HG02885 (cell line): ENCODE results near the gene SKIL.

Experiments used
- ATAC-seq: cut with Tn5 transposase; IDR thresholded peaks from one replicate; pipeline ENCODE4 v1.9.1; 2021; ENCODE audit warnings: mild to moderate bottlenecking; ENCODE audit not compliant: unreplicated experiment, poor library complexity

The SKIL gene

DNA sequence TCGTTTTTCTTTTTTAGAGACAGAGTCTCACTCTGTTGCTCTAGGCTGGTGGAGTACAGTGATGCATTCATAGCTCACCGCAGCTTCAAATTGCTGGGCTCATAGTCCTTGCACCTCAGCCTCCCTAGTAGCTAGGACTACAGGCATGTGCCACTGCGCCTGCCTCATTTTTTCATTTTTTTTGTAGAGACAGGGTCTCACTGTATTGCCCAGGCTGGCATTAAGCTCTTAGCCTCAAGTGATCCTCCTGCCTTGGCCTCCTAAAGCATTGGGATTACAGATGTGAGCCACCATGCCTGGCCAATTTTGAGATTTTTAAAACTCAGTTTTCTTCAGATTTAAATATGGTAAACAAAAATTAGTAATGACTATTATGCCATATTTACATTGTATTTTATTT lies 29.0 kb downstream of the SKIL start:
- ATAC-seq: no peak

DNA sequence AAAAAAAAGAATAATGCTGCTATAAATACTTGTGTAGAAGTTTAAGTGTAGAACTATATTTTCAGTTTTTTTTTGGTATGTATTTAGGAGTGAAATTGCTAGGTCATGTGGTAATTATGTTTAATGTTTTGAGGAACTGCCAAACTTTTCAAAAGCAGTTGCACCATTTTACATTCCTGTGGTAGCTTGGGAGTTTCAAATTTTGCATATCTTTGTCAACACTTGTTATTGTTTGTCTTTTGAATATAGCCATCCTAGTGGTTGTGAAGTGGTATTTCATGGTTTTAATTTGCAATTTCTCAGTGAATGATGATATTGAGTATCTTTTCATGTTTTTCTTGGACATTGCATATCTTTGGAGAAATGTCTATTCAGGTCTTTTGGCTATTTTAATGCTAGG lies 30.4 kb downstream of the SKIL start:
- ATAC-seq: no peak

DNA sequence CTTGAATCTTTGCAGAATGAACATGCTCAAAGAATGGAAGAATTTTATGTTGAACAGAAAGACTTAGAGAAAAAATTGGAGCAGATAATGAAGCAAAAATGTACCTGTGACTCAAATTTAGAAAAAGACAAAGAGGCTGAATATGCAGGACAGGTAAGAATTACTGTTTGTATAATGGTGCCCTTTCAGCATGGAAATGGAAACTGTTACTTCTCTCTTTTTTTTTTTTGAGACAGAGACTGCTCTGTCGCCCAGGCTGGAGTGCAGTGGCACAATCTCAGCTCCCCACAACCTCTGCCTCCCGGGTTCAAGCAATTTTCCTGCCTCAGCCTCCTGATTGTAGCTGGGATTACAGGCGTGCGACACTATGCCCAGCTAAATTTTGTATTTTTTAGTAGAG lies 33.6 kb downstream of the SKIL start:
- no peak for ATAC-seq

DNA sequence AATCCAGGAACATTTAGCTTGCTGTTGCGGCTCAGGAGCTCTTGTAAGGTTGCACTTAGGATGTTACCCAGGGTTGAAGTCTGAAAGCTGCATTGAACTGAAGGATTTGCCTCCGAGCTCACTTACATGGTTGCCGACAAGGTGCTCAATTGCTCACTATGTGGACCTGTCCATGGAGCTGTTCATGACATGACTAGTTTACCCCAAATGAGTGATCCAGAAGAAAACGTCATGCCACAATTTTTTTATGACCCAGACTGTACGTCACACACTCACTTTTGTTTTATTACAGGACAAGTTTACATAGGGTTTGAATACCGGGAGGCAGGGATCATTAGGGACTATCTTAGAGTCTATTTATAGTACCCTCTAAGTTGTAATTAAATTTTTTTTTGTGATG lies 40.2 kb downstream of the SKIL start:
- ATAC-seq: no peak

DNA sequence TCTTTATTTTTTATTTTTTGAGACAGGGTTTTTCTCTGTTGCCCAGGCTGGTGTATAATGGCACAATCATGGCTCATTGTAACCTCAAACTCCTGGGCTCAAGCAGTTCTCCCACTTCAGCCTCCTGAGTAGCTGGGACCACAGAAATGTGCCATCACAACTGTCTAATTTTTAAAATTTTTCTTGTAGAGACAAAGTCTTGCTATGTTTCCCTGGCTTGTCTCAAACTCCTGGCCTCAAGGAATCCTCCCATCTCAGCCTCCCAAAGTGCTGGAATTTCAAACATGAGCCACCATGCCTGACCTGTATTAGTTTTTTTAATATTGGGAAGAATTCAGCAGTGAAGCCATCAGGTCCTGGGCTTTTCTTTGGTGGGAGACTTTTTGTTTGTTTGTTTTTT lies 47.6 kb downstream of the SKIL start:
- ATAC-seq: no peak

DNA sequence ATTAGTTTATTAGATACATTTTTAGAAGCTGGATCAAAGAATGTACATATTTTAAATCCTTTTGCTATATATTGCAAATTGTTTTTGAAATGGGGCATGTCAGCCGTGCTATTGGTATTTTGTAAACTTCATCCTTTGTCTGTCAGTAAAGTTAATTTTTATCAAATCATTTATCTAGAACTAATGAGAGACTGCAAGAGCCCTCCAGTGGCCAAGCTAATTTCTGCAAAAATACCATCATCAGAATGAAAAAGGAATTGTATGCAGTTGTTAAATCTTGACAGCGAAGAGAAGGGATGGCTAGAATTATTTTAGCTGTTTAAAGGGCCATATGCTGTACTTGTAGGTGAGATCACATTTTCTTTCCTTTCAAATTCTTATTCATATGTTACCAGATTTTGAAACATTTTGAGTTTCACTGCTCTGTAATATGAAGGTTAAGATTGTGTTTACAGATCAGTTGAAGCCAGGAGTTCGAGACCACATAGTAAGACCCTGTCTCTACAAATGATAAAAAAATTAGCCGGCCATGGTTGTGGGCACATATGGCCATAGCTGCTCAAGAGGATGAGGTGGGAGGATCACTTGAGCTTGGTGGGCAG lies 53.0 kb downstream of the SKIL start:
- no peak for ATAC-seq

DNA sequence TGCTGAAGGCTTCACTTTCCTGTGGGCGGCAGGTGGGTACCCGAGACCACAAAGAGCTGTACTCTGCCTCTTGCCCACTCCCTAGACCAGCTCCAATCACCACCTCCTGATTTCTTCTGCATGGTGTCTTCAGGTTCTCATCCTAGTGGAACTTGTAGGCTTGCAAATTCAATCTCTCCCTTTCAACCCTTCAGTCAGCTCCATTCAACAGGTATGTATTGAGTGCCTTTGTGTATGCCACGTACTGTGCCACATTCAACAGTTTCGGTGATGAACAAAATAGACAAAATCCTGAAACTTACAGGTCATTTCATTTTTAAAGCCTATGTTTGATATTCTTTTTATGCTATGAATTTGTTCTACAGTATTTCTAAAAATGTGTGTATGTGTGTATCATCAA lies 55.8 kb downstream of the SKIL start:
- no peak for ATAC-seq

DNA sequence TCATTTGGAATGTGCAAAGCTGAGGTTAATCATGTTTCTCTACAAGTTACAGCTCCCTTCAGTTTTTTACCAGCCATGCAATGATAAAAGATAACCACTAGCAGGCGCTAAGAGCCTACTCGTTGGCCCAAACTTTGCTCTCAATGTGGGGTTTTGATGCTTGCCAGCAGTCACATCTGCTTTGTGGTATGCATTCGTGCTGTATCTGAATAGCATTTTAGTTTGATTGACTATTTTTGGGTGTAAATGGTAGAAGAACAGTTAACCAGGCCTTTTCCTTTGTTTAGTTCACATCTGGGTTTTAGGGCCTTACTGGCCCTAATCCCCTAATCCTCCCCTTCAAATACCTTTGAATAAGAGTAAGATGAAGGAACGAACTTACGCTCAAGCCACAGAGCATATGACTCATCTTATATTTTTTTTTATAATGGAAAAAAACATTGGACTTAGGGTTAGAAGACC lies 56.7 kb downstream of the SKIL start:
- peak; percentile 66 for ATAC-seq

DNA sequence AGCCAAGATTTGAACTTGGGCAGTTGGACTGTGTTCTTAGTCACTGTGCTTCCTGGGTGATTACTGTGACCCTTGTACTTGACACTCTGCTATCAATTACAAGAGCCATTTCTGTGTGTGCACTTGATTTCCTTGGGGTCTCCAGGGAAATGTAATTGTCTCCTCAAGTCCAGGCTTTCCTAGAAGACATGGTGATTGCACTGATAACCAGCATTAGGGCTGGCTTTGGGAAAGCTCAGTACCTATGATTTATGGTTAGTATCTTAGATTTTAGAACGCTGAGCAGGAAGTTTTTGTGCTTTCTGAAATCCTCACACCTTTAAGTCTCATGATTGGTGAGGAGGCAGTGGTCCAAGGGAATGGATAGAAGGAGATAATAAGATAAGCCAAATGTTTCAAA lies 59.6 kb downstream of the SKIL start:
- no peak for ATAC-seq

DNA sequence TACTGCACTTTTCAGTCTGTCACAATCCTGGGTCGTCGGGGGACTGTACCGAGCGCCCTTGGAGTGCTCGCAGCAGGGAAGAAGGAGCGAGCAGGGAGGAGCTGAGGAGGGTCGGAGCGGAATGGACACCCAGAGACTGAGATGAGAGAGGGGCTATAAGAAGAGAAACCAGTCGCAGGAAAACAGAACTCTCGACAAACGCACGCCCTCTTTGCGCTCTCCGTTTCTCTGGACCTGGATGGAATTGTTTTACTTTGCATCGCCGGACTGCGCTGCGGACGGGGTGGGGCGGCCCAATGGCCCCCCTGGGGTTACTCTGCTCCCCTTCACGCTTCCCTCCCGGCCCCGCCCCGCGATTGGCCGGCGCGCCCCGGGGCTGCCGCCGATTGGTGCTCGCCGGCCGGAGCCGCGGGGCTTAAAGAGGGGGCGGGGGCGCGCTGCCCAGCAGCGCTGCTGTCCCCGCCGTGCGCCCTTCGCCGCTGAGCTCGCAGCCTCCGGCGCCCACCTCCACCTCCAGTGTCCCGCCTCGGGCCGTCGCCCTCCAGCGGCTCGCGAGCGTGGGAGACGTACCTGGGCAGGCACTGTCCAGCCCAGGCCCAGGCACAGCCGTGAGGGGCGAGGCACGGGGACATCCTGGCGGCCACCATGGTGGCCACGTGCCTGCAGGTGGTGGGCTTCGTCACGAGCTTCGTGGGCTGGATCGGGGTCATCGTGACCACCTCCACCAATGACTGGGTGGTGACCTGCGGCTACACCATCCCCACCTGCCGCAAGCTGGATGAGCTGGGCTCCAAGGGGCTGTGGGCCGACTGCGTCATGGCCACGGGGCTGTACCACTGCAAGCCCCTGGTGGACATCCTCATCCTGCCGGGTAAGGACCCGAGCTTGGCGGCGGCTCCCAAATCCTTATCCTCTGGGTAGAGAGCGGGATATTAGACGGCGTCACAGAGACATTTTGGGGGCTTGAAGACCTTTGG lies 61.2 kb downstream of the SKIL start, which contains the start of gene CLDN11:
CLDN11 (plus strand) TSS at position 447 of the 977 bp plus-strand sequence; CDS start at position 646, 199 bp downstream.
- ATAC-seq: no peak

DNA sequence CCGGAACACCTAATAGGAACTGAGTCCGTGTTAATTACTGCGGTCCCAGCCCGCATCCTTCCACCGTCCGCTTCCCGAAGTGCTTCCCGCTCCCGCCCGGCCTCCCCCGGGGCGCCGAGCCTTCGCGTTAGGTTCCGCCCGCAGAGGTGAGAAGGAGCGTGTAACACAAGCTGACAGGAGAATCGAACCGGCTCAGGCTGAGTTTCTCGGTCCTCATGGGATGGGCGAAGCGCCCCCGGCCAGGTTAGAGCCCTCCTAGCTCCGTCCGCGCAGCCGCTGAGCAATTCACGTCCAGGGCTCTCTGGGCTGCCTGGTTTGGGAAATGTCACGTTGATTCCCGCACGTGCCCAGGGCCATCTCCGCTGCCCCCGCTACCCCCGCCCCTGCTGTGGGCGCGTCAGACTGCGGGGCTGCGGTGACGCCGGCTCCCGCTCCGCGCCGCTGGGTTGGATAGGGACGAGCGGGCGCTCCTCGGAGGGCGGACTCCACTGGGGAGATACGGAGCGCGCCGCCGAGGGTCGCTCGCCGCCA lies 62.1 kb downstream of the SKIL start:
- no peak for ATAC-seq

DNA sequence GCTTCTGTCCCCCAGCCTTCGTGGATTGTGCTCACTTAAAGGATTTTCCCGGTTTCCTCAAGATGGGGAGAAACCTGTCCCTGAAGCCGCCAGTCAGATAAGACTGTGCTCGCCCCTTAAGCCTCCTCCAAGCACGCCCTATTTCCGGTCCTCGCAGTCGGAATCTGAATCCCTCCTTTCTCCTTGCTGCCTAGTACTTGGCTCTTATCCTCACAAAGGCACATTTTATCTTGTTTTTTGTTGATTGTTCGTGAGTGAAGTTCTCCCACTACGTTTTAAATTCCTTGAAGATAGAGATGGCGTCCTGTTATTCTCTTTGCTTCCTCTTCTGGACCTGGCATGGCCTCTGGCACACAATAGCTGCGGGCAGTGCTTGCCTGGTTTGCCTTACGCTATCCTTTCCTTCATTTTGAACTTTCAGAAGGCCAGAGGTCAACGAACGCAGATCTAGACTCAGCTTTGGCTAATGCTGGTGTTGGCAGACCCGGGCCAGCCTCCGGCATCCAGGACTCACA lies 62.8 kb downstream of the SKIL start:
- no peak for ATAC-seq

DNA sequence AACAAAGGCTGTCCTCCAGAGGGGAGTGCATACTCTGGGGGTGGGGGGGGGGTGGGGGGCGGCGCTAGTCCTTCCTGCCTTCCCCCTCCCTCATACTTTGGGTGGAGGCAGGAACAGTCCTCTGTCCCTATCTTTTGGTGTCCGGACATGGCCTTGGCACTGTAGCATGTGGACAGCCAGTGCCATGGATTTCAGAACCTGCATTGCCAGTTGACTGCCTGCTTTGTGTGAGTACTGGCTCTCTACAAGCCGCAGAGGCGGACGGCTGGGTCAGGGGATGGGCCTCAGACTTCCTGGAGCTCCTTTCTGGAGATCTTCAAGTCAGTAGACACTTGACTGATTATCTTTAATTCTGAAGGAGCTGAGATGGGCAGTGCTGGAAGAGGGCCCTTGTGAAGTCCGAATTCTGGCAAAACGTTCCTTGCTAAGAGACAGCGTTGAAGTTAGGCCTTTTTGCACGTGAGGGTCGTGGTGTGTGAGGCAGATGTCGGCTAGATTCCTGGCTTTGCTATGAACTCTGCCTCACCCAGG lies 63.7 kb downstream of the SKIL start:
- ATAC-seq: no peak

DNA sequence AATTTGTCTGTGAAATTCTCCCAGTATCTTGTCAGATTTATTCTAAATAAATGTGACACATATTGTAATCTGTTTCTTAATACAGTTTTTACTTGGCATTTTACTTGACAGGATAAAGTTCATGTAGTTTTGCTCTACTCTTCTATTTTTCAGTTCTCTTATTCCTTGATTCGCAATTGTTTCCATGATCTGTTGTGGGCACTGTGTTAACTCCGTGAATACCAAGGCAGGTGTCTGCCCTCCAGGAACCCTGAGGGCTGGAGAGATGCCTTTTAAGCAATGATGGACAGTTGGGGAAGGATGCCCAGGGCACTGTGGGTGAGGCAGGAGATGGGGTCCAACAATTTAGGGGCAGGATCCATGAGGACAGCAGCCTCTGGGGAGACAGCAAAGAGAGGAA lies 64.2 kb downstream of the SKIL start:
- no peak for ATAC-seq

DNA sequence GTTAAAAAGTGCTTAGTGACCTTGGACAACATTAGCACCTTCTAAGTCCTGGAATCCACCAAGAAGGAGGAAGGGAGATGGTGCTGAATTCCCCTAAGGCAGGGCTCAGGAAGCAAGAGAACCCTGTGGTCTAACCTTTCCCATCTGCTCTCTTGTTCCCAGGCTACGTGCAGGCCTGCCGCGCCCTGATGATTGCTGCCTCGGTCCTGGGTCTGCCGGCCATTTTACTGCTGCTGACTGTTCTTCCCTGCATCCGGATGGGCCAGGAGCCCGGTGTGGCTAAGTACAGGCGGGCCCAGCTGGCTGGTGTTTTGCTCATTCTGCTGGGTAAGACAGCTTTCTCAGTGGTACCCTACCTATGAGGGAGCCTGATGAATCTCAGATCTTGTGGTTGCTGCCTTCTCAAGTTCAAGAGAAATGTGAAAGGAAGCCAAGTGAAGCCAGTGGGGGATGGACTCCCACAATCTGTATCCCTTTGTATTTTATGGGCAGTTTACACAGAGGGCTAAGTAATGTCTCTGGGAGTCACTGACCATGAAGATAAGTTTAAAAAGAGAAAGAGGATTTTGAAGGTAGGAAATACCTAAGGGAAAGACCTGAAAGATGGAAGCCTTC lies 65.6 kb downstream of the SKIL start:
- no peak for ATAC-seq

DNA sequence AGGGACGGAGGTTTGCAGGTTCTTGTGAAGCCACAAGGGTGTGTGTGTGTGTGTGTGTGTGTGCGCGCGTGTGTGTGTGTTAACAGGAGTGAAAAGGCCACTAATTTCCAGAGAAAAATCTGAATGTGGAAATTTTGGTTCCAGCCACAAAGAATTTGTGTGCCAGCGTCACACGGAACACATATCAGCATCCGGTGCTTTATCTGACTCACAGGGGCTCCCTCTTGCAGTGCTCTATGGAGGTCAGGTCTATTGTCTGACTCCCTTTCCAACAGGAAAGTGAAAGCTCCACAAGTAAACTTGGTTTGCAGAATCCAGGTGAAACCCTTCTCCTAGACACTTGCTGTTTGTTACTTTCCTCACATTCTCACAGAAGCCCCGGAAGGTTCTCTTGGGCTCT lies 67.4 kb downstream of the SKIL start:
- no peak for ATAC-seq

DNA sequence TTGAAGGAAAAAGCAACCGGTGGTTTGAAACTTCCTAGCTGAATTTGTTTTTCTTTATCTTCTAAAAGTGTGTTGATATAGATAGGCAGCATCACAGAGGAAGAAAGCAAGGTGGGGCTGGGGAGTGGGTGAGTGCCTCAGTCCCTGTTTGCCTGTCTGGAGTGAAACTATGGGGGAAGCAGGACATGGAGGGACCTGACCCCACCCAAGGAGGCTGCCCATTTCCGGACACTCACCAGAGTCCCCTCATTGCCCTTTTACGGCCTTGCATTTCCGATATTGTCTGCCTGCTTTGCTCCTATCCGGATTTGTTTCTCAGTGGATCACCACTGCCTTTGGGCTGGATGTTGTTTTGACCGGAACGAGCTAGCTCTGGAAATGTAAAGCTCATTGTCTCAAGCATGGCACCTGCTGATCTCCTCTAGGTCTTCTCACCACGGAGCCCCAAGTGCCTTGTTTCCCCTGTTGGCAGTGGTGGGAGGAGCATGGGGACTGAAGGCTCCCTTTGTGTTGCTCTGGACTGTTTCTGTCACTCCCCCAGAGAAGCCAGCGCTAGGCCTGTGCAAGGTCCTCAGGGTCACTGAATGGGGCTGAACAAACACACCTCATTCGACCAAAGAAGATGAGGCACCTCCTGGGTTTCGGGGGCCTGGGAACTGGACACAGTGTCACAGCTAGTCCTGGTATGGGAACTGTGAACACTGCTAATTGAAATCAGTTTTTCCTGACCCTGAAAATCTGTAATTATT lies 68.2 kb downstream of the SKIL start:
- ATAC-seq: no peak

DNA sequence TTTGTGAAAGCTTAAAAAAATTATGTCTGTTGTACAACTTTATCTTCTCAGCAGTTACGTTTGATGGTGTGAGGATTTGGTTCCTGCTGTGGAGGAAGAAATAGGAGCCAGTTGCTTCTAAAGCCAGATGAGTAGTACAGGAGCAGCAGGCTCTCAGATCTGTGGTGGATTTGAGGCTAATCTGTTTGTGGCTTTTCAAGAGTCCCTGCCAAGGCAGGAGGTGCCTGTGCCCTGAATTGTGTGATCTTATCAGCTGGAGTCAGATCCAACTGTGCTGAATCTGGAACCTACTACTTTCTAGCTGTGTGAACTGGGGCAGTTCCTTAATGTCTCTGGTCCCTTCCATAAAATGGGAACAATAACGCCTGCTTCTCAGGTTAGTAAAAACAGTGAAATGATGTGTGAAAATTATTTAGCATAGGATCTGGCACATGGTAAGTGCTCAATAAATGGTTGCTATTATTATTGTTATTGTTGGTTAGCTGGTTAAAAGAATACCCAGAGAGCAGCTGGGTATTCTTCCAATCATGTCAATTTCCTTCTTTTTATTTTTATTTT lies 68.8 kb downstream of the SKIL start:
- no peak for ATAC-seq

DNA sequence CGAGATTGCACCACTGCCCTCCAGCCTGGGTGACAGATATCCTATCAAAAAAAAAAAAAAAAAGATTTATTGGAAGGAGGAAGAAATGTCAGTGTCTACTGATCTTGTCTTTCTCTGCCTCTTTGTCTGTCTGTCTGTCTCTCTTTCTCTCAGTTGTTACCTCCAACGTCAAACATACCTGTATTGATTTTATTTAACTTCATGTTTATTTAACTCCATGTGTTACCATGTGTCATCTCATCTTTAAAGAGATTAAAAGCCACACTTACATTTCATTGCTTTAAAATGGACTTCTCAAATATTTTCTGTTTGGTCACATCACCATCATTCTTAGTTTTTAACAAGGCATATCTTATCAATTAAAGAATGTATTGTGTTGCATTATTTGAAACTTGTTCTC lies 70.6 kb downstream of the SKIL start:
- no peak for ATAC-seq
